H1 (cell line): ENCODE results near the gene TIAM2. TPM values are rescaled to one million over a fixed set of nuclear protein-coding genes. Genes with fewer than 3 reads are reported as not detected.

ENCODE experiments used
- CTCF ChIA-PET: fragments of 300-600 bp; sonication (Branson Sonifier 250); formaldehyde crosslinking; loops from one replicate; lab custom pipeline; 2021; ENCODE audit not compliant: partially characterized antibody; lab: Charles Lee
- POLR2A ChIA-PET: fragments of 300-600 bp; sonication (Branson Sonifier 250); formaldehyde crosslinking; loops from one replicate; lab custom pipeline; 2021; ENCODE audit warnings: inconsistent platforms; ENCODE audit not compliant: partially characterized antibody; lab: Charles Lee
- DNase-seq, 2 experiments: peaks; one replicate each; pipeline versions ENCODE4 v3.0.0 to v3.0.0-alpha.2; 2010 to 2022; ENCODE audit warnings: low spot score in 2 of 2, low read depth in 1 of 2, mixed read lengths in 1 of 2
- FAIRE-seq: peaks from 2 replicates; lab custom pipeline; 2011; peaks lifted over from hg19 to GRCh38; lab: Jason Lieb, UNC
- H2AFZ ChIP-seq: 2 replicates; pipeline ENCODE4 v1.8.1; 2012; ENCODE audit warnings: low read length, inconsistent platforms
- H2AK5ac ChIP-seq: 2 replicates; pipeline ENCODE4 v1.6.1; 2013; ENCODE audit warnings: low read depth, low read length
- H2BK120ac ChIP-seq: replicated peaks from 2 replicates; pipeline ENCODE3; 2013; ENCODE audit warnings: low read depth, low read length, inconsistent platforms
- H2BK12ac ChIP-seq: 2 replicates; pipeline ENCODE4 v1.6.1; 2013; ENCODE audit warnings: low read depth, low read length
- H2BK15ac ChIP-seq: 2 replicates; pipeline ENCODE4 v1.6.1; 2013; ENCODE audit warnings: low read length
- H2BK20ac ChIP-seq: 2 replicates; pipeline ENCODE4 v1.6.1; 2013; ENCODE audit warnings: low read length
- H2BK5ac ChIP-seq: 2 replicates; pipeline ENCODE4 v1.6.1; 2013; ENCODE audit warnings: low read depth, low read length
- H3K14ac ChIP-seq: 2 replicates; pipeline ENCODE4 v1.6.1; 2013; ENCODE audit warnings: inconsistent platforms; ENCODE audit not compliant: insufficient read length
- H3K18ac ChIP-seq: 2 replicates; pipeline ENCODE4 v1.6.1; 2013; ENCODE audit warnings: low read length; ENCODE audit errors: extremely low read depth
- H3K23ac ChIP-seq: 2 replicates; pipeline ENCODE4 v1.6.1; 2013; ENCODE audit warnings: inconsistent platforms; ENCODE audit not compliant: insufficient read length
- H3K23me2 ChIP-seq: 2 replicates; pipeline ENCODE4 v1.6.1; 2013; ENCODE audit warnings: low read depth, low read length
- H3K27ac ChIP-seq: 2 replicates; pipeline ENCODE4 v1.6.1; 2011; ENCODE audit warnings: low read depth, low read length, inconsistent platforms
- H3K27me3 ChIP-seq, 4 experiments: replicated peaks in 1 of 4; 1 replicate in 1 of 4; 2 replicates in 3 of 4; pipeline versions ENCODE4 v1.6.1 to v1.8.1; 2011 to 2013; ENCODE audit warnings: low read length in 3 of 4, mild to moderate bottlenecking in 3 of 4, inconsistent platforms in 2 of 4, mixed read lengths in 2 of 4, moderate library complexity in 1 of 4; ENCODE audit not compliant: control insufficient read depth in 3 of 4, insufficient read depth in 3 of 4; ENCODE audit errors: extremely low read depth in 1 of 4
- H3K36me3 ChIP-seq, 4 experiments: 2 replicates each; pipeline versions ENCODE4 v1.6.1 to v1.8.1; 2011 to 2013; ENCODE audit warnings: mild to moderate bottlenecking in 4 of 4, low read length in 3 of 4, moderate library complexity in 2 of 4, control low read depth in 1 of 4, inconsistent platforms in 1 of 4; ENCODE audit not compliant: insufficient read depth in 4 of 4, control insufficient read depth in 2 of 4
- H3K4ac ChIP-seq: replicated peaks from 2 replicates; pipeline ENCODE3; 2013; ENCODE audit warnings: low read length, low read depth, mixed read lengths, inconsistent platforms; ENCODE audit not compliant: insufficient read length
- H3K4me1 ChIP-seq, 4 experiments: replicated peaks in 1 of 4; 1 replicate in 1 of 4; 2 replicates in 3 of 4; pipeline versions ENCODE4 v1.6.1 to v1.8.1; 2011 to 2013; ENCODE audit warnings: low read length in 3 of 4, inconsistent platforms in 2 of 4, mixed read lengths in 1 of 4; ENCODE audit not compliant: insufficient read depth in 4 of 4, control insufficient read depth in 3 of 4
- H3K4me2 ChIP-seq, 2 experiments: 2 replicates each; pipeline versions ENCODE4 v1.6.1 to v1.8.1; 2011 to 2013; ENCODE audit warnings: low read depth in 2 of 2, low read length in 2 of 2, control low read depth in 1 of 2, inconsistent platforms in 1 of 2, mild to moderate bottlenecking in 1 of 2; ENCODE audit not compliant: insufficient read depth in 1 of 2
- H3K4me3 ChIP-seq, 4 experiments: fragments of 200-600, 300-600 bp in 1 of 4; sonication (generic), shearing (Covaris generic), sonication (Bioruptor Twin) in 1 of 4; 2 replicates each; pipeline versions ENCODE4 v1.5.1 to v1.8.1; 2011 to 2016; ENCODE audit warnings: low read length in 4 of 4, low read depth in 3 of 4, control low read depth in 2 of 4, inconsistent platforms in 2 of 4, mild to moderate bottlenecking in 2 of 4, mixed read lengths in 1 of 4, moderate library complexity in 1 of 4; ENCODE audit not compliant: insufficient read depth in 2 of 4; ENCODE audit errors: extremely low read depth in 1 of 4
- H3K56ac ChIP-seq: replicated peaks from 2 replicates; pipeline ENCODE3; 2013; ENCODE audit warnings: low read depth, mild to moderate bottlenecking, mixed read lengths, low read length, inconsistent platforms; ENCODE audit not compliant: insufficient read length
- H3K79me1 ChIP-seq: 2 replicates; pipeline ENCODE4 v1.6.1; 2013; ENCODE audit warnings: low read depth, low read length, control low read depth
- H3K79me2 ChIP-seq, 2 experiments: 2 replicates each; pipeline versions ENCODE4 v1.6.1 to v1.8.1; 2012 to 2013; ENCODE audit warnings: low read length in 2 of 2, mild to moderate bottlenecking in 2 of 2, inconsistent platforms in 1 of 2; ENCODE audit not compliant: insufficient read depth in 2 of 2, control insufficient read depth in 1 of 2
- H3K9ac ChIP-seq, 4 experiments: replicated peaks in 1 of 4; 1 replicate in 1 of 4; 2 replicates in 3 of 4; pipeline versions ENCODE4 v1.6.1 to v1.8.1; 2011 to 2013; ENCODE audit warnings: low read depth in 3 of 4, low read length in 3 of 4, control low read depth in 2 of 4, mild to moderate bottlenecking in 2 of 4, moderate library complexity in 2 of 4, inconsistent platforms in 1 of 4; ENCODE audit errors: extremely low read depth in 1 of 4
- H3K9me3 ChIP-seq, 2 experiments: 2 replicates each; pipeline versions ENCODE4 v1.6.1 to v1.8.1; 2012 to 2013; ENCODE audit warnings: mild to moderate bottlenecking in 2 of 2, moderate library complexity in 2 of 2, control low read depth in 1 of 2, inconsistent platforms in 1 of 2, low read depth in 1 of 2, low read length in 1 of 2, mixed read lengths in 1 of 2; ENCODE audit not compliant: insufficient read depth in 2 of 2
- H4K20me1 ChIP-seq, 2 experiments: replicated peaks in 1 of 2; 2 replicates each; pipeline versions ENCODE3 to v1.8.1; 2011 to 2013; ENCODE audit warnings: inconsistent platforms in 2 of 2, low read length in 2 of 2, mild to moderate bottlenecking in 1 of 2; ENCODE audit not compliant: insufficient read depth in 2 of 2, control insufficient read depth in 1 of 2
- H4K5ac ChIP-seq: 2 replicates; pipeline ENCODE4 v1.6.1; 2013; ENCODE audit warnings: low read length, low read depth, mixed read lengths, inconsistent platforms; ENCODE audit not compliant: insufficient read length
- H4K8ac ChIP-seq: 2 replicates; pipeline ENCODE4 v1.8.0; 2013; ENCODE audit warnings: mild to moderate bottlenecking, moderate library complexity, low read length, inconsistent platforms; ENCODE audit not compliant: insufficient read depth; ENCODE audit errors: extremely low read depth
- H4K91ac ChIP-seq: replicated peaks from 2 replicates; pipeline ENCODE3; 2013; ENCODE audit warnings: low read length, mixed read lengths, inconsistent platforms; ENCODE audit not compliant: insufficient read length
- CBX8 ChIP-seq: fragments of 300-800, 300-1000 bp; sonication (generic); IDR thresholded peaks from 2 replicates; pipeline ENCODE4 v1.7.1; 2016; ENCODE audit warnings: low read depth, low read length, borderline replicate concordance
- EGR1 ChIP-seq: IDR thresholded peaks from 2 replicates; pipeline ENCODE4 v1.6.1; 2011; ENCODE audit warnings: low read depth, low read length, borderline replicate concordance
- GABPA ChIP-seq: IDR thresholded peaks from 2 replicates; pipeline ENCODE4 v1.6.1; 2011; ENCODE audit warnings: mild to moderate bottlenecking, low read length, moderate library complexity, borderline replicate concordance; ENCODE audit not compliant: insufficient read depth
- KDM5A ChIP-seq: fragments of 200-600 bp; IDR thresholded peaks from 2 replicates; pipeline ENCODE4 v1.7.1; 2012; ENCODE audit warnings: mild to moderate bottlenecking, low read length, inconsistent platforms, mixed read lengths
- MAFK ChIP-seq: IDR thresholded peaks from 2 replicates; pipeline ENCODE4 v1.6.1; 2012; ENCODE audit warnings: low read depth, mild to moderate bottlenecking, improper control_type of control experiment, low read length
- NANOG ChIP-seq: IDR thresholded peaks from 2 replicates; pipeline ENCODE4 v1.6.1; 2011; ENCODE audit warnings: low read length, low read depth, mild to moderate bottlenecking, inconsistent platforms; ENCODE audit not compliant: insufficient read depth, poor library complexity, severe bottlenecking
- PHF8 ChIP-seq: fragments of 200-600 bp; sonication (generic); conservative IDR thresholded peaks from 2 replicates; pipeline ENCODE4 v1.7.1; 2012; ENCODE audit warnings: low read depth, mild to moderate bottlenecking, inconsistent platforms, low read length, moderate library complexity
- RFX5 ChIP-seq: IDR thresholded peaks from 2 replicates; pipeline ENCODE4 v1.6.1; 2011; ENCODE audit warnings: low read depth, low read length, improper control_type of control experiment, borderline replicate concordance
- RNF2 ChIP-seq: fragments of 200-900, 300-1000 bp; sonication (generic); IDR thresholded peaks from 2 replicates; pipeline ENCODE4 v1.7.1; 2016; ENCODE audit warnings: borderline replicate concordance, low read depth, mild to moderate bottlenecking, antibody characterized with exemption, low read length; ENCODE audit not compliant: poor library complexity, severe bottlenecking; ENCODE audit errors: missing control alignments
- SRF ChIP-seq: IDR thresholded peaks from 2 replicates; pipeline ENCODE4 v1.6.1; 2011; ENCODE audit warnings: mild to moderate bottlenecking, low read depth, low read length, moderate library complexity
- TAF7 ChIP-seq: optimal IDR thresholded peaks from 2 replicates; pipeline ENCODE3; 2011; ENCODE audit warnings: low read depth, mild to moderate bottlenecking, inconsistent platforms, low read length, moderate library complexity, borderline replicate concordance
- WGBS, 2 experiments: shearing (Covaris generic) in 1 of 2; methylation state at CpG; one replicate each; pipeline versions ENCODE4 v1.1.6 to v1.1.7; 2013 to 2015; ENCODE audit warnings: low lambda C conversion rate in 2 of 2, mixed read lengths in 2 of 2, inconsistent platforms in 1 of 2, low coverage in 1 of 2, missing lambda C conversion rate in 1 of 2; ENCODE audit not compliant: insufficient replicate concordance in 2 of 2, insufficient coverage in 1 of 2, insufficient read length in 1 of 2; ENCODE audit errors: extremely low coverage in 1 of 2, missing lambda C conversion rate in 1 of 2; 5-methylcytosine and 5-hydroxymethylcytosine counted together
- polyA plus RNA-seq, 7 experiments: library from polyadenylated mRNA; depleted of rRNA in 3 of 7; stranded (reverse) in 5 of 7; unstranded in 2 of 7; fragments of >200 nt in 5 of 7; fragments of 200-250 nt in 2 of 7; gene quantifications; 1 replicate in 5 of 7; 2 replicates in 1 of 7; 4 replicates in 1 of 7; pipeline versions ENCODE4 v1.2.1 to v1.2.3, GENCODE V29; 2011 to 2013; ENCODE audit warnings: missing spikeins in 2 of 7, mixed read lengths in 2 of 7
- total RNA-seq: library from RNA; stranded (reverse); fragmentation: NEBNext Ultra II Directional; extraction: Animal tissue kit (Norgen Biotek cat#: 25700); gene quantifications from 2 replicates; pipeline ENCODE4 v1.2.1, GENCODE V29; 2021
- TF ChIP-seq, protein P1 (sequence below): IDR thresholded peaks from 2 replicates; pipeline ENCODE4 v1.6.1; 2012; ENCODE audit warnings: inconsistent platforms

TIAM2 gene
- total and polyA plus RNA-seq, 2 of the 8 experiments (the other 6 are each of a cell fraction or from before 2014, with no cell fraction given) = 7.4 to 23.9 TPM

DNA sequence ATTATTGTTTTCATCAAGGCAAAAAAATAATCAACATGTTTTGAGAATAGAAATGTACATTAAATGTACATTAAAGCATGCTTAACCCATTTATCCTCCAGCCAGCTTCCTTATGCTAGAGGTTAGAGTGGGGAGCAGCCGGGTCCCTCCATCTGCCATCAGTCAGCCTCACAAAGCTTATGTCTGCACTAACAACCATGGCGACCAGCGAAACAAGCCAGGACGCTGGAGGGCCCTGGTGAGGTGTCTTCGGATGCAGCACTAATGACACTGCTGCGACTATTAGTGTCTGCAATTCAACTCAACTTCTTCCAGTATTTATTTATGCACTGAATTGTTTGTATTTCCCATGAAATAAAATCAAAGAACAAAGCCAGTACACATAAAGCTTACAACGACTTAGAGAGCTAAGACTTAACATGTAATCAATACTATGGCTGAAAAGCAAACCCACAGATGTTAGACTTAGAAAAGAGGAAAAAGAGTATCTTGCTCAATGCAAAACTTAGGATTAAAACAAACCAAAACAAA is 275.5 kb downstream of the TIAM2 start:
- no peak for DNase-seq
- ChIA-PET POLR2A (interaction anchor here (1.2 kb wide), 1 partner anchor 76 kb away, joined by 3 read pairs; no protein-coding TSS in a partner anchor), CTCF (interaction anchor here (1.0 to 3.6 kb wide), 7 partner anchors 9 to 402 kb away, joined by 4 to 10 read pairs (median 4); no protein-coding TSS in a partner anchor)
- 90% methylated on average over 7 of the region's 7 CpGs; no CpG with 5 or more reads in 1 of the 2 experiments for WGBS, 2 experiments
- peaks cover 0 to 24% (median 6%) of the 10 kb centered on the region in 4 experiments; a peak in 5 of 8 replicates for H3K36me3 ChIP-seq
- H3K18ac ChIP-seq = no peak overlapping the region
- H2AFZ ChIP-seq = no peak overlapping the region
- H2AK5ac ChIP-seq = no peak overlapping the region
- FAIRE-seq = no peak
- H4K5ac ChIP-seq = no peak overlapping the region
- no peaks in the 10 kb centered on the region; a peak in 1 of 4 replicates for H3K79me2 ChIP-seq
- H3K4me3 ChIP-seq = no peak overlapping the region
- no peak overlapping the region for H2BK120ac ChIP-seq
- no peak overlapping the region for H3K4ac ChIP-seq
- H3K27ac ChIP-seq = no peak overlapping the region
- peaks cover 2 to 6% (median 3%) of the 10 kb centered on the region in 4 experiments; a peak in 4 of 7 replicates for H3K4me1 ChIP-seq
- no peak overlapping the region for H3K9ac ChIP-seq
- H2BK5ac ChIP-seq = no peak overlapping the region
- no peak overlapping the region for H2BK15ac ChIP-seq
- H3K9me3 ChIP-seq = peaks cover 0 to 4% of the 10 kb centered on the region in 2 experiments; a peak in 2 of 4 replicates
- no peaks in the 10 kb centered on the region for H3K23me2 ChIP-seq
- no peaks in the 10 kb centered on the region for H3K27me3 ChIP-seq
- no peak overlapping the region for H3K4me2 ChIP-seq
- no peak overlapping the region for H2BK12ac ChIP-seq
- H4K20me1 ChIP-seq = no peaks in the 10 kb centered on the region
- no peak overlapping the region for H3K23ac ChIP-seq
- peaks cover under 1% of the 10 kb centered on the region; the same call in 1 of the 2 replicates for H3K79me1 ChIP-seq
- H2BK20ac ChIP-seq = no peak overlapping the region
- H3K14ac ChIP-seq = no peak overlapping the region
- H4K91ac ChIP-seq = no peak overlapping the region
- H4K8ac ChIP-seq = no peak overlapping the region
- no peak overlapping the region for H3K56ac ChIP-seq
- TF ChIP-seq CBX8 (no peak), PHF8 (no peak), KDM5A (no peak), NANOG (no peak), RNF2 (no peak), MAFK (no peak), SRF (no peak), GABPA (no peak), RFX5 (no peak), TAF7 (no peak), EGR1 (no peak)
- TF ChIP-seq, protein P1, sequence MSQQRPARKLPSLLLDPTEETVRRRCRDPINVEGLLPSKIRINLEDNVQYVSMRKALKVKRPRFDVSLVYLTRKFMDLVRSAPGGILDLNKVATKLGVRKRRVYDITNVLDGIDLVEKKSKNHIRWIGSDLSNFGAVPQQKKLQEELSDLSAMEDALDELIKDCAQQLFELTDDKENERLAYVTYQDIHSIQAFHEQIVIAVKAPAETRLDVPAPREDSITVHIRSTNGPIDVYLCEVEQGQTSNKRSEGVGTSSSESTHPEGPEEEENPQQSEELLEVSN = no peak
